Spinal cord (tissue), 10 donors: ENCODE measurements around the gene LRCH4. TPM values are rescaled to one million over a fixed set of nuclear protein-coding genes. Genes with fewer than 3 reads are reported as not detected.
"Not testable (repeated sequence)": the region's sequence is repeated elsewhere in the genome, so short reads cannot be mapped to it uniquely, and the experiment has no call there.

Experiments used
- DNase-seq, 6 donors: peaks; one replicate each; pipeline versions ENCODE4 v3.0.0 to v3.0.0-alpha.2; 2013 to 2015; ENCODE audit warnings: low spot score in 6 of 6, low read depth in 4 of 6
- H3K27ac ChIP-seq: one replicate; pipeline ENCODE4 v1.5.1; 2013; ENCODE audit warnings: low read depth, low read length, control low read depth
- H3K27me3 ChIP-seq: one replicate; pipeline ENCODE4 v1.6.1; 2013; ENCODE audit warnings: low read length; ENCODE audit not compliant: control insufficient read depth, insufficient read depth
- H3K36me3 ChIP-seq: one replicate; pipeline ENCODE4 v1.6.1; 2013; ENCODE audit warnings: low read length; ENCODE audit not compliant: control insufficient read depth, insufficient read depth
- H3K4me1 ChIP-seq: one replicate; pipeline ENCODE4 v1.6.1; 2013; ENCODE audit warnings: low read length; ENCODE audit not compliant: control insufficient read depth, insufficient read depth
- H3K4me3 ChIP-seq: one replicate; pipeline ENCODE4 v1.5.1; 2013; ENCODE audit warnings: low read depth, low read length, control low read depth
- H3K9me3 ChIP-seq: one replicate; pipeline ENCODE4 v1.6.1; 2013; ENCODE audit warnings: low read length; ENCODE audit not compliant: control insufficient read depth, insufficient read depth
- WGBS: methylation state at CpG from one replicate; pipeline ENCODE4 v1.1.5; 2013; ENCODE audit warnings: missing lambda C conversion rate; ENCODE audit not compliant: insufficient coverage; 5-methylcytosine and 5-hydroxymethylcytosine counted together
- polyA plus RNA-seq, 2 donors: library from polyadenylated mRNA; unstranded; fragments of 120-200 nt; gene quantifications; one replicate each; pipeline ENCODE4 v1.2.1, GENCODE V29; 2013; ENCODE audit not compliant: insufficient read length in 2 of 2
- total RNA-seq, 2 donors: library from RNA; depleted of rRNA in 1 of 2; stranded (reverse); fragments of 120-200 nt in 1 of 2; fragments of >200 nt in 1 of 2; gene quantifications; one replicate each; pipeline versions ENCODE4 v1.2.3 to v1.2.4, GENCODE V29; 2013 to 2014
- donor health status: healthy.

The LRCH4 gene
- total and polyA plus RNA-seq, 4 donors = 9.6 to 61.3 (median 29.1) TPM

- H3K9me3 ChIP-seq = no peaks in the 10 kb centered on the region
- peaks cover 20% of the 10 kb centered on the region for H3K4me1 ChIP-seq
- H3K36me3 ChIP-seq = peaks cover 75% of the 10 kb centered on the region
- no peaks in the 10 kb centered on the region for H3K27me3 ChIP-seq
- DNase-seq = no peak
- 90% methylated on average over 25 of the region's 26 CpGs for WGBS
- no peak overlapping the region for H3K27ac ChIP-seq
- H3K4me3 ChIP-seq = no peak overlapping the region
Observed at GRCh38 chr7:100562195-100563099, 23.5 kb downstream of the LRCH4 start.

- WGBS = 94% methylated on average over 11 of the region's 12 CpGs
- Histone ChIP-seq H3K36me3 (peaks cover 75% of the 10 kb centered on the region), H3K9me3 (no peaks in the 10 kb centered on the region), H3K4me3 (no peak overlapping the region), H3K27me3 (no peaks in the 10 kb centered on the region), H3K4me1 (peaks cover 14% of the 10 kb centered on the region), H3K27ac (no peak overlapping the region)
- DNase-seq = no peak
Observed at GRCh38 chr7:100561491-100562194, 24.3 kb downstream of the LRCH4 start.

GRCh38 chr7:100559127-100559526, 26.8 kb downstream of the LRCH4 start:
- no peaks in the 10 kb centered on the region for H3K27me3 ChIP-seq
- H3K9me3 ChIP-seq = no peaks in the 10 kb centered on the region
- H3K4me3 ChIP-seq = no peak overlapping the region
- H3K27ac ChIP-seq = no peak overlapping the region
- peaks cover 71% of the 10 kb centered on the region for H3K36me3 ChIP-seq
- H3K4me1 ChIP-seq = peaks cover 13% of the 10 kb centered on the region
- WGBS = no CpG with 5 or more reads among the region's 4 CpGs
- no peak for DNase-seq

- DNase-seq = no peak
- peaks cover 68% of the 10 kb centered on the region for H3K36me3 ChIP-seq
- H3K27me3 ChIP-seq = no peaks in the 10 kb centered on the region
- no peaks in the 10 kb centered on the region for H3K9me3 ChIP-seq
- H3K27ac ChIP-seq = no peak overlapping the region
- H3K4me1 ChIP-seq = peaks cover 7% of the 10 kb centered on the region
- 100% methylated on average over 1 of the region's 4 CpGs for WGBS
- H3K4me3 ChIP-seq = no peak overlapping the region
Observed at GRCh38 chr7:100556541-100556940, 29.4 kb downstream of the LRCH4 start.

- Histone ChIP-seq H3K36me3 (peaks cover 70% of the 10 kb centered on the region), H3K27ac (no peak overlapping the region), H3K9me3 (no peaks in the 10 kb centered on the region), H3K27me3 (no peaks in the 10 kb centered on the region), H3K4me3 (no peak overlapping the region), H3K4me1 (peaks cover 7% of the 10 kb centered on the region)
- DNase-seq = no peak
- WGBS = 91% methylated on average over 4 of the region's 5 CpGs
Observed at GRCh38 chr7:100555701-100556100, 30.2 kb downstream of the LRCH4 start.

- Histone ChIP-seq H3K36me3 (peaks cover 67% of the 10 kb centered on the region), H3K4me1 (peaks cover 7% of the 10 kb centered on the region), H3K9me3 (no peaks in the 10 kb centered on the region), H3K4me3 (no peak overlapping the region), H3K27me3 (no peaks in the 10 kb centered on the region), H3K27ac (no peak overlapping the region)
- DNase-seq = no peak
- 92% methylated on average over 3 of the region's 3 CpGs for WGBS
Observed at GRCh38 chr7:100553032-100553431, 32.9 kb downstream of the LRCH4 start.

- DNase-seq = no peak
- WGBS = 100% methylated on average over 2 of the region's 2 CpGs
- no peaks in the 10 kb centered on the region for H3K9me3 ChIP-seq
- H3K27ac ChIP-seq = no peak overlapping the region
- H3K4me1 ChIP-seq = peaks cover 9% of the 10 kb centered on the region
- no peak overlapping the region for H3K4me3 ChIP-seq
- peaks cover 64% of the 10 kb centered on the region for H3K36me3 ChIP-seq
- H3K27me3 ChIP-seq = no peaks in the 10 kb centered on the region
Observed at GRCh38 chr7:100552532-100552931, 33.4 kb downstream of the LRCH4 start.

GRCh38 chr7:100548446-100548845, 37.5 kb downstream of the LRCH4 start:
- H3K4me3 ChIP-seq, H3K27ac ChIP-seq, H3K9me3 ChIP-seq, H3K27me3 ChIP-seq, DNase-seq: not testable (repeated sequence)
- peaks cover 29% of the 10 kb centered on the region for H3K36me3 ChIP-seq
- peaks cover 19% of the 10 kb centered on the region for H3K4me1 ChIP-seq
- 90% methylated on average over 3 of the region's 5 CpGs for WGBS

- 51% methylated on average over 2 of the region's 2 CpGs for WGBS
- Histone ChIP-seq H3K4me3 (no peak overlapping the region), H3K27ac (peak overlapping the region; percentile 88), H3K9me3 (no peaks in the 10 kb centered on the region), H3K27me3 (no peaks in the 10 kb centered on the region), H3K4me1 (peaks cover 19% of the 10 kb centered on the region), H3K36me3 (peaks cover 24% of the 10 kb centered on the region)
- peak in 1 of 6 donors; percentile 48 for DNase-seq
Observed at GRCh38 chr7:100547872-100548271, 38.1 kb downstream of the LRCH4 start.
